ENCODE measurements around the gene TTC24. TPM values are rescaled to one million over a fixed set of nuclear protein-coding genes. Genes with fewer than 3 reads are reported as not detected.

Gene TTC24
- polyA plus RNA-seq, 1 of the 3 experiments (the other 2 are of a cell fraction), result not detected

DNA sequence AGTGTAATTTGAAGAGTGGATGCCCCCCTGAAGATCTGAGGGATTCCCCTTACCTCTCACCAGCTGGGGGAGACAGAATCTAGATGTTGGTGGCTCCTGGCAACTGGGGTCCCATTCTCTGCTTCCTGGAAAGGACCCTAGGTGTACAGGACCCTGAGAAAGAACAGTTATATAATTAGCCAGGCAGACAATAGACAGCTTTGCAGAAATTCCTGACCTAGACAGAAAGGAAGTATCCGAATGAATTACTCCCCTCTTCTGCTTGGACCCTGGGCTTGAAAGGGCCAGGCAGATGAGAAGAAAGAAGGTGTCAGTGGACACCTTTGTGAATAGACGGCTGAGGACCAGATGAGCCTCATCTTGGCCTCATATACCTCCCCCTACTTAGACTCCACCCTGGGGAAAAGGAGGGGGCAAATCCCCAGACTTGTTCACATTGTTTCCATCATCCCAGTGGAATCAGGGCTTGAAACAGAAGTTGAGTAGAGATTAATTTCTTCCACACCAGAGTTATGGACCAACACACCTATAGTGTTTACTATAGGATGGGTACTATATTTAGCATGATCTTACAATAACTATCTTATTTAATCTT is 5.4 kb upstream of the TTC24 start:
- Histone ChIP-seq H3K9ac (no peak overlapping the region), H3K4me3 (ENCODE audit: low read depth in 2 of 2, low read length in 1 of 2) (no peak overlapping the region), H3F3A (replicated peaks; ENCODE audit: insufficient read depth) (peaks cover 9% of the 10 kb centered on the region), H3K79me2 (ENCODE audit: insufficient read depth) (peaks cover 31% of the 10 kb centered on the region), H3K4me2 (no peak overlapping the region), H3K4me1 (ENCODE audit: control insufficient read depth in 1 of 2, insufficient read depth in 2 of 2, low read depth in 1 of 2, low read length in 1 of 2) (peaks cover 7 to 15% of the 10 kb centered on the region in 2 experiments; a peak in 3 of 4 replicates), H2AFZ (ENCODE audit: low read depth) (no peak overlapping the region), H4K20me1 (ENCODE audit: insufficient read depth) (peaks cover 4% of the 10 kb centered on the region; the same call in 1 of the 2 replicates), H3K9me3 (no peaks in the 10 kb centered on the region), H3K9me2 (no peaks in the 10 kb centered on the region), H3K27ac (ENCODE audit: low read depth in 2 of 2, low read length in 1 of 2) (no peak overlapping the region), H3K36me3 (replicated peaks in 1 of 2; ENCODE audit: control insufficient read depth in 1 of 2, insufficient read depth in 2 of 2, low read length in 1 of 2) (no peaks in the 10 kb centered on the region), H3K27me3 (ENCODE audit: insufficient read depth) (no peaks in the 10 kb centered on the region)
- DNase-seq, result no peak
- WGBS (ENCODE audit: low lambda C conversion rate), result 57% methylated on average over 2 of the region's 2 CpGs
- ChIA-PET CTCF (interaction anchor here (1.0 to 2.8 kb wide), 6 partner anchors 11 to 85 kb away, joined by 3 to 9 read pairs (median 3); partner anchors contain the start of gene NAXE), POLR2A (no interaction called here)
- no peak for TF ChIP-seq GABPA (IDR thresholded peaks at IDR 0.05; ENCODE audit: low read depth)
- no peak for TF ChIP-seq SIN3A (IDR thresholded peaks at IDR 0.05; ENCODE audit: borderline replicate concordance, low read depth, low read length)
- TF ChIP-seq, protein P1, sequence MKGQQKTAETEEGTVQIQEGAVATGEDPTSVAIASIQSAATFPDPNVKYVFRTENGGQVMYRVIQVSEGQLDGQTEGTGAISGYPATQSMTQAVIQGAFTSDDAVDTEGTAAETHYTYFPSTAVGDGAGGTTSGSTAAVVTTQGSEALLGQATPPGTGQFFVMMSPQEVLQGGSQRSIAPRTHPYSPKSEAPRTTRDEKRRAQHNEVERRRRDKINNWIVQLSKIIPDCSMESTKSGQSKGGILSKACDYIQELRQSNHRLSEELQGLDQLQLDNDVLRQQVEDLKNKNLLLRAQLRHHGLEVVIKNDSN (IDR thresholded peaks at IDR 0.05; ENCODE audit: borderline replicate concordance, low read depth), result no peak
- TF ChIP-seq YY1 (IDR thresholded peaks at IDR 0.05; ENCODE audit: low read depth), result no peak
- no peak for TF ChIP-seq TCF12 (IDR thresholded peaks at IDR 0.05)
- TF ChIP-seq EZH2phosphoT487 (IDR thresholded peaks at IDR 0.05; ENCODE audit: borderline replicate concordance, low read depth), result no peak
- TF ChIP-seq MAX (IDR thresholded peaks at IDR 0.05; ENCODE audit: low read depth), result no peak
- TF ChIP-seq POLR2AphosphoS5 (IDR thresholded peaks at IDR 0.05; ENCODE audit: low read depth, low read length), result no peak
- no peak for TF ChIP-seq FOXJ3 (CRISPR knock-in tag; IDR thresholded peaks at IDR 0.05)
- TF ChIP-seq IRF3 (IDR thresholded peaks at IDR 0.05; ENCODE audit: low read depth, low read length), result no peak
- no peak for TF ChIP-seq EP300 (IDR thresholded peaks at IDR 0.05; ENCODE audit: borderline replicate concordance in 1 of 2, low read depth in 1 of 2, low read length in 1 of 2)
- no peak for TF ChIP-seq JUND (IDR thresholded peaks at IDR 0.05)
- TF ChIP-seq MXI1 (IDR thresholded peaks at IDR 0.05; ENCODE audit: low read depth, low read length), result no peak

GRCh38 chr1:156577550-156577949 is 2.0 kb upstream of the TTC24 start:
- ChIA-PET POLR2A (no interaction called here), CTCF (no interaction called here)
- H3K4me3 ChIP-seq (ENCODE audit: low read depth in 2 of 2, low read length in 1 of 2), result no peak overlapping the region
- H2AFZ ChIP-seq (ENCODE audit: low read depth), result no peak overlapping the region
- no peak overlapping the region for H3K27ac ChIP-seq (ENCODE audit: low read depth in 2 of 2, low read length in 1 of 2)
- H3K9me3 ChIP-seq, result no peaks in the 10 kb centered on the region
- TF ChIP-seq, protein P2, sequence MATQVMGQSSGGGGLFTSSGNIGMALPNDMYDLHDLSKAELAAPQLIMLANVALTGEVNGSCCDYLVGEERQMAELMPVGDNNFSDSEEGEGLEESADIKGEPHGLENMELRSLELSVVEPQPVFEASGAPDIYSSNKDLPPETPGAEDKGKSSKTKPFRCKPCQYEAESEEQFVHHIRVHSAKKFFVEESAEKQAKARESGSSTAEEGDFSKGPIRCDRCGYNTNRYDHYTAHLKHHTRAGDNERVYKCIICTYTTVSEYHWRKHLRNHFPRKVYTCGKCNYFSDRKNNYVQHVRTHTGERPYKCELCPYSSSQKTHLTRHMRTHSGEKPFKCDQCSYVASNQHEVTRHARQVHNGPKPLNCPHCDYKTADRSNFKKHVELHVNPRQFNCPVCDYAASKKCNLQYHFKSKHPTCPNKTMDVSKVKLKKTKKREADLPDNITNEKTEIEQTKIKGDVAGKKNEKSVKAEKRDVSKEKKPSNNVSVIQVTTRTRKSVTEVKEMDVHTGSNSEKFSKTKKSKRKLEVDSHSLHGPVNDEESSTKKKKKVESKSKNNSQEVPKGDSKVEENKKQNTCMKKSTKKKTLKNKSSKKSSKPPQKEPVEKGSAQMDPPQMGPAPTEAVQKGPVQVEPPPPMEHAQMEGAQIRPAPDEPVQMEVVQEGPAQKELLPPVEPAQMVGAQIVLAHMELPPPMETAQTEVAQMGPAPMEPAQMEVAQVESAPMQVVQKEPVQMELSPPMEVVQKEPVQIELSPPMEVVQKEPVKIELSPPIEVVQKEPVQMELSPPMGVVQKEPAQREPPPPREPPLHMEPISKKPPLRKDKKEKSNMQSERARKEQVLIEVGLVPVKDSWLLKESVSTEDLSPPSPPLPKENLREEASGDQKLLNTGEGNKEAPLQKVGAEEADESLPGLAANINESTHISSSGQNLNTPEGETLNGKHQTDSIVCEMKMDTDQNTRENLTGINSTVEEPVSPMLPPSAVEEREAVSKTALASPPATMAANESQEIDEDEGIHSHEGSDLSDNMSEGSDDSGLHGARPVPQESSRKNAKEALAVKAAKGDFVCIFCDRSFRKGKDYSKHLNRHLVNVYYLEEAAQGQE (IDR thresholded peaks at IDR 0.05; ENCODE audit: low read depth, low read length), result no peak
- TF ChIP-seq CTCF (IDR thresholded peaks at IDR 0.05), result no peak
- TF ChIP-seq JUND (IDR thresholded peaks at IDR 0.05), result no peak
- no peak for TF ChIP-seq FOXM1 (IDR thresholded peaks at IDR 0.05; ENCODE audit: low read depth)
- DNase-seq, result no peak
- H3K79me2 ChIP-seq (ENCODE audit: insufficient read depth), result no peaks in the 10 kb centered on the region
- no peak overlapping the region for H3K9ac ChIP-seq
- H4K20me1 ChIP-seq (ENCODE audit: insufficient read depth), result no peaks in the 10 kb centered on the region
- H3F3A ChIP-seq (replicated peaks; ENCODE audit: insufficient read depth), result no peaks in the 10 kb centered on the region
- no peaks in the 10 kb centered on the region for H3K27me3 ChIP-seq (ENCODE audit: insufficient read depth)
- no peak overlapping the region for H3K4me2 ChIP-seq
- peaks cover 0 to 5% of the 10 kb centered on the region in 2 experiments; a peak in 1 of 4 replicates for H3K4me1 ChIP-seq (ENCODE audit: control insufficient read depth in 1 of 2, insufficient read depth in 2 of 2, low read depth in 1 of 2, low read length in 1 of 2)
- WGBS (ENCODE audit: low lambda C conversion rate), result 96% methylated on average over 3 of the region's 3 CpGs
- no peaks in the 10 kb centered on the region for H3K36me3 ChIP-seq (replicated peaks in 1 of 2; ENCODE audit: control insufficient read depth in 1 of 2, insufficient read depth in 2 of 2, low read length in 1 of 2)
- no peaks in the 10 kb centered on the region for H3K9me2 ChIP-seq

Measured in SK-N-SH (cell line).